PC-3 (cell line): ENCODE results near the gene ACKR3.

ENCODE experiments used
- CTCF ChIP-seq: fragments of 300-600 bp; sonication (generic); conservative IDR thresholded peaks from 2 replicates; pipeline ENCODE4 v1.5.1; 2017; ENCODE audit warnings: antibody characterized with exemption, low read depth, mild to moderate bottlenecking, low read length
- EZH2 ChIP-seq: fragments of 300-600 bp; sonication (generic); IDR thresholded peaks from one replicate; pipeline ENCODE4 v1.6.1; 2017; ENCODE audit warnings: antibody characterized with exemption, mild to moderate bottlenecking, low read length; ENCODE audit not compliant: unreplicated experiment
- EZH2phosphoT487 ChIP-seq: fragments of 300-600 bp; sonication (generic); IDR thresholded peaks from 2 replicates; pipeline ENCODE4 v1.6.1; 2018; ENCODE audit warnings: mild to moderate bottlenecking, antibody characterized with exemption, low read length, borderline replicate concordance

GRCh38 chr2:236622201-236622600, 52.6 kb downstream of the ACKR3 start:
- TF ChIP-seq CTCF (no peak), EZH2 (no peak), EZH2phosphoT487 (no peak)
